Thyroid gland (tissue), 4 donors: ENCODE data around the gene RXYLT1. TPM values are rescaled to one million over a fixed set of nuclear protein-coding genes. Genes with fewer than 3 reads are reported as not detected.

ENCODE experiments used
- DNase-seq, 2 donors: peaks; one replicate each; pipeline ENCODE4 v3.0.0-alpha.2; 2019
- H3K27ac ChIP-seq, 3 donors: fragments of 200-600 bp; sonication (generic); 1 replicate in 2 of 3; 2 replicates in 1 of 3; pipeline ENCODE4 v1.5.1; 2016 to 2019; ENCODE audit warnings: mild to moderate bottlenecking in 1 of 3, moderate library complexity in 1 of 3
- H3K27me3 ChIP-seq: fragments of 200-600 bp; sonication (generic); one replicate; pipeline ENCODE4 v1.5.1; 2019
- H3K36me3 ChIP-seq, 2 donors: fragments of 200-600 bp; sonication (generic); one replicate each; pipeline ENCODE4 v1.5.1; 2016 to 2019
- H3K4me1 ChIP-seq, 2 donors: fragments of 200-600 bp; sonication (generic); one replicate each; pipeline ENCODE4 v1.5.1; 2017 to 2019
- H3K4me3 ChIP-seq, 3 donors: fragments of 200-600 bp; sonication (generic); replicated peaks in 1 of 3; 1 replicate in 2 of 3; 2 replicates in 1 of 3; pipeline ENCODE4 v1.5.1; 2016; ENCODE audit warnings: mild to moderate bottlenecking in 1 of 3
- H3K9me3 ChIP-seq: fragments of 200-600 bp; sonication (generic); one replicate; pipeline ENCODE4 v1.5.1; 2017
- CTCF ChIP-seq, 6 experiments: fragments of 200-600 bp in 3 of 6; fragments of 450-650 bp in 3 of 6; sonication (generic) in 3 of 6; IDR thresholded peaks; one replicate each; pipeline ENCODE4 v1.5.1; 2016 to 2019; ENCODE audit warnings: antibody characterized with exemption in 6 of 6, mild to moderate bottlenecking in 2 of 6, inconsistent platforms in 1 of 6, moderate library complexity in 1 of 6
- POLR2A ChIP-seq, 2 donors: fragments of 450-650 bp; IDR thresholded peaks; one replicate each; pipeline ENCODE4 v1.6.1; 2017; ENCODE audit warnings: antibody characterized with exemption in 2 of 2, mild to moderate bottlenecking in 2 of 2, moderate library complexity in 1 of 2
- WGBS, 2 donors: methylation state at CpG; one replicate each; pipeline ENCODE4 v1.1.5; 2017; 5-methylcytosine and 5-hydroxymethylcytosine counted together
- intact Hi-C: fragments of 100-400 bp; cut with DNase I; formaldehyde crosslinking; loops from one replicate; pipeline ENCODE4 v1.15.1; 2023
- total RNA-seq, 4 donors: library from RNA; depleted of rRNA; stranded (reverse); fragments of >200 nt; gene quantifications; one replicate each; pipeline ENCODE4 v1.2.3, GENCODE V29; 2016

The RXYLT1 gene
- total RNA-seq, 4 donors from 2014 or later = 11.9 to 30.0 (median 16.8) TPM

DNA sequence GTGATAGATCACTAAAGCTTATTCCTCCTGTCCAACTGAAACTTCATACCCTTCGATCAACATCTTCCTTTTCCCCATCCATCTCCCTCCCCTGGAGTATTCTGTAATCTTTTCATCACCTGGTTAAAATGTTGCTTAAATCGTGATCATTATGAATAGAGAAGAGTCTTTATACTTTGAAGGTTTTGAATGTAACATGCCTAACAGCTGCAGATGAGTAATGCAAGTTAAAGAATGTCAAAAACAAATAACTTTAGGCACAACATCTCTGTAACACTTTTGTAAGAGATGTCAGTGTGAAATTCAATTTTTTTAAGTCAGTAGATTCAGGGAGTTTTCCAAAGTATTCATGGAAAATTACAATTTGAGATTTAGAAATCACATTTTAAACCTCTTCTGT lies 25.0 kb downstream of the RXYLT1 start:
- no peaks in the 10 kb centered on the region for H3K4me1 ChIP-seq
- no peaks in the 10 kb centered on the region for H3K36me3 ChIP-seq
- intact Hi-C loops = loop anchor here (10.0 kb wide), 1 partner anchor 700 kb away; no protein-coding TSS in a partner anchor
- no peaks in the 10 kb centered on the region for H3K9me3 ChIP-seq
- DNase-seq = no peak
- H3K27me3 ChIP-seq = no peaks in the 10 kb centered on the region
- TF ChIP-seq CTCF (IDR thresholded peaks at IDR 0.05) (no peak), POLR2A (IDR thresholded peaks at IDR 0.05) (no peak)
- WGBS, 2 donors = 93 to 94% methylated on average over 2 of the region's 2 CpGs
- H3K27ac ChIP-seq = no peak overlapping the region
- H3K4me3 ChIP-seq = no peak overlapping the region

- intact Hi-C loops = loop anchor here (10.0 kb wide), 1 partner anchor 701 kb away; no protein-coding TSS in a partner anchor
- no peaks in the 10 kb centered on the region for H3K9me3 ChIP-seq
Observed at GRCh38 chr12:63805704-63806672, 26.3 kb downstream of the RXYLT1 start.

DNA sequence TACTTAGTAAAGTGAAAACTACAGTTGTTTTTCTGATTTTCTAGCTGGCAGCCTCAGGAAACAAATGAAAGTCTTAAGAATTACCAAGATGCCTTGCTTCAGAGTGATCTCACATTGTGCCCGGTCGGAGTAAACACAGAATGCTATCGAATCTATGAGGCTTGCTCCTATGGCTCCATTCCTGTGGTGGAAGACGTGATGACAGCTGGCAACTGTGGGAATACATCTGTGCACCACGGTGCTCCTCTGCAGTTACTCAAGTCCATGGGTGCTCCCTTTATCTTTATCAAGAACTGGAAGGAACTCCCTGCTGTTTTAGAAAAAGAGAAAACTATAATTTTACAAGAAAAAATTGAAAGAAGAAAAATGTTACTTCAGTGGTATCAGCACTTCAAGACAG lies 28.9 kb downstream of the RXYLT1 start:
- no peak overlapping the region for H3K27ac ChIP-seq
- H3K4me3 ChIP-seq = no peak overlapping the region
- intact Hi-C loops = loop anchor here (10.0 kb wide), 1 partner anchor 704 kb away; no protein-coding TSS in a partner anchor
- H3K4me1 ChIP-seq = no peaks in the 10 kb centered on the region
- H3K27me3 ChIP-seq = no peaks in the 10 kb centered on the region
- no peak for DNase-seq
- H3K36me3 ChIP-seq = no peaks in the 10 kb centered on the region
- TF ChIP-seq CTCF (IDR thresholded peaks at IDR 0.05) (no peak), POLR2A (IDR thresholded peaks at IDR 0.05) (no peak)
- H3K9me3 ChIP-seq = no peaks in the 10 kb centered on the region
- 91 to 95% methylated on average over 5 of the region's 5 CpGs for WGBS, 2 donors

More at GRCh38 chr12:63805704-63806672, 26.3 kb downstream of the RXYLT1 start:
- Histone ChIP-seq H3K27ac (no peak overlapping the region), H3K4me1 (no peaks in the 10 kb centered on the region), H3K27me3 (no peaks in the 10 kb centered on the region), H3K36me3 (no peaks in the 10 kb centered on the region), H3K4me3 (no peak overlapping the region)
- DNase-seq = no peak
- WGBS, 2 donors = 85 to 88% methylated on average over 3 of the region's 3 CpGs
- TF ChIP-seq POLR2A (IDR thresholded peaks at IDR 0.05) = no peak
- no peak for TF ChIP-seq CTCF (IDR thresholded peaks at IDR 0.05)

GRCh38 chr12:63809566-63809965 lies 29.9 kb downstream of the RXYLT1 start:
- Histone ChIP-seq H3K27ac (no peak overlapping the region), H3K9me3 (no peaks in the 10 kb centered on the region), H3K4me3 (no peak overlapping the region), H3K4me1 (no peaks in the 10 kb centered on the region), H3K27me3 (no peaks in the 10 kb centered on the region), H3K36me3 (no peaks in the 10 kb centered on the region)
- intact Hi-C loops = loop anchor here (10.0 kb wide), 1 partner anchor 705 kb away; no protein-coding TSS in a partner anchor
- no peak for DNase-seq
- no peak for TF ChIP-seq POLR2A (IDR thresholded peaks at IDR 0.05)
- TF ChIP-seq CTCF (IDR thresholded peaks at IDR 0.05) = no peak
- WGBS, 2 donors = 73 to 75% methylated on average over 4 of the region's 4 CpGs

GRCh38 chr12:63811334-63811733 lies 31.6 kb downstream of the RXYLT1 start:
- Histone ChIP-seq H3K27ac (no peak overlapping the region), H3K4me3 (no peak overlapping the region), H3K27me3 (no peaks in the 10 kb centered on the region), H3K4me1 (no peaks in the 10 kb centered on the region), H3K36me3 (no peaks in the 10 kb centered on the region), H3K9me3 (no peaks in the 10 kb centered on the region)
- DNase-seq = no peak
- intact Hi-C loops = no loop called here
- 87 to 95% methylated on average over 2 of the region's 2 CpGs for WGBS, 2 donors
- TF ChIP-seq POLR2A (IDR thresholded peaks at IDR 0.05) (no peak), CTCF (IDR thresholded peaks at IDR 0.05) (no peak)
